Activated CD4-positive, CD25-positive, alpha-beta regulatory T cell treated with anti-CD3 and anti-CD28 coated beads, Interleukin-2, amount 50 U/mL, for 24 hours (primary cell): ENCODE measurements around the gene CDCA3.
"Not testable (repeated sequence)": the region's sequence is repeated elsewhere in the genome, so short reads cannot be mapped to it uniquely, and the experiment has no call there.

Experiments
- ATAC-seq, 2 donors: fragments of 150-1000 bp; cut with Tn5 transposase; one replicate each; pipeline ENCODE4 v1.10.0; 2021; ENCODE audit warnings: mild to moderate bottlenecking in 1 of 2, moderate library complexity in 1 of 2

Gene CDCA3

GRCh38 chr12:6872073-6873048 is 21.3 kb upstream of the CDCA3 start:
- peak; percentile 30 to 44 for ATAC-seq

DNA sequence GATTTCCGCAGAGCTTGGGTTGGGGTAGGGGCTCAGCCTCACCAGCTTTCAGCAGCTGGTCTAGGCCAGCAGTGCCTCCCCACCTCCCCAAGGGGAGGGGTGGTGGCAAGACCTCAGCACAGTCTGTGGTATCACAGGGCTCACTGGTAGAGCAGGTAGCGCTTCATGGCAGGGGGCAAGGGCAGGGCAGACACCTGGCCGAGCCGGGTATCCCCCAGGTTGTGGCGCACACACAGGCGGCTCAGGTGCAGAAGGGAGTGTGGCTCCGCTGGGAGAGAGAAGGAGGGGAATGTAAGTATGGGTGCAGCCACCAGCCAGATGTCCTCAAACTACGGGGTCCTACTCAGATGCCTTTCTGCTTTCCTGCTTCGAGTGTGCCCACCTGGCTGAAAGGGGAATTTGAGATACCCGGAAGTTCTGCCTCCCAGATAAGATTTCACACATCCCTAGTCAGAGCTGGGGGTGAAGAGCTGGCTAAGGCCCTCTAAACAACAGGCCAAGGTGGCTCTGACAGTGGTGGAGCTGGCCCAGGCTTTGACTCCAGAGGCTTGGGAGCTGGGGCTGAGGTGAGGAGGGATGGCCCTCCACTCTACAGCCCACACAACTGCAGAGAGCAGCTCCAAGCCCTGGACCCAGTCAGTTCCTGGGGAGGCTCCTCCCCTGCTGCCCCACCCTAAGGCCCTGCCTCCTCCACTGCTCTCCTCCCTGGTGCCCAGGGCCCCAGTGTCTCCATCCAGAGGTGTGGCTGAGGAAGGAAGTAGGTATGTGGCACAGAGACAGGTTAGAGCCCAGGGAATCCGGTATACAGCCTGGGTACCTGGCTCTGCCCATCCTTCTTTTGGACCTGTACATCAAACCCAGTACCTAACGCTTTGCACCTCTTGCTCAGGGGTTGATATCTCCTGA is 20.2 kb upstream of the CDCA3 start:
- no peak for ATAC-seq

DNA sequence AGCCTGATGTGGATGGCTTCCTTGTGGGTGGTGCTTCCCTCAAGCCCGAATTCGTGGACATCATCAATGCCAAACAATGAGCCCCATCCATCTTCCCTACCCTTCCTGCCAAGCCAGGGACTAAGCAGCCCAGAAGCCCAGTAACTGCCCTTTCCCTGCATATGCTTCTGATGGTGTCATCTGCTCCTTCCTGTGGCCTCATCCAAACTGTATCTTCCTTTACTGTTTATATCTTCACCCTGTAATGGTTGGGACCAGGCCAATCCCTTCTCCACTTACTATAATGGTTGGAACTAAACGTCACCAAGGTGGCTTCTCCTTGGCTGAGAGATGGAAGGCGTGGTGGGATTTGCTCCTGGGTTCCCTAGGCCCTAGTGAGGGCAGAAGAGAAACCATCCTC is 19.2 kb upstream of the CDCA3 start:
- not testable (repeated sequence) for ATAC-seq

DNA sequence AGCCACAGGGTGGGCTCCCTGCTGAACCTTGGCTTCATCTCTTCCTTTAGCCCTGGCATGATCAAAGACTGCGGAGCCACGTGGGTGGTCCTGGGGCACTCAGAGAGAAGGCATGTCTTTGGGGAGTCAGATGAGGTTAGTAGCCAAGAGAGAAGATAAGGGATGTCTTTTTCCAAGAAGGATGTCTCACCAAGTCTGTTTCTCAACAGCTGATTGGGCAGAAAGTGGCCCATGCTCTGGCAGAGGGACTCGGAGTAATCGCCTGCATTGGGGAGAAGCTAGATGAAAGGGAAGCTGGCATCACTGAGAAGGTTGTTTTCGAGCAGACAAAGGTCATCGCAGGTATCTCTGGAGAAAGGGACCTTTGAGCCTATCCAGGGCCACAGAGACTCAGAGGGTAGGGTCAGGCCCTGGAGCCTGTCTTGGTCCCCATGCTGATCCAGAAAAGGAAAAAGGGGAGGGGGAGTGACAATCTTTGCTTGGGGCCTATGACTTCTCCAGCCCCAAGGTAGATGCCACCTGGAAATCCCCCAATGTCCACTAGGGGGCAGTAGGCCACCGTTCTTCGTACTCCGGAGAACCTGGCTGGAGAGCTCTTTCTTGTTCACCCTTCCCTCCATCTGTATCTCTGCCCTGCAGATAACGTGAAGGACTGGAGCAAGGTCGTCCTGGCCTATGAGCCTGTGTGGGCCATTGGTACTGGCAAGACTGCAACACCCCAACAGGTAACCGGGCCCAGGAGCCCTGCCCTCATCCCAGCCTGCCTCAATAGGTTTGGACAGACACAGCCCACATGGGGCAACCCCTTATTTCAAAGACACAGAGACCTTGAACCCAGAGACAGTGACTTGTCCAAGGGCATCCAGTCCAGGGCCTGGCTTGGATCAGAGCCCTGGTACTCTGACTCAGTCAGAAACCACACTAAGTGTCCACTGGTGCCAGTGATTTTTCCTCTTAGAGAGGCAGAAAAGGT is 18.2 kb upstream of the CDCA3 start:
- ATAC-seq = no peak

DNA sequence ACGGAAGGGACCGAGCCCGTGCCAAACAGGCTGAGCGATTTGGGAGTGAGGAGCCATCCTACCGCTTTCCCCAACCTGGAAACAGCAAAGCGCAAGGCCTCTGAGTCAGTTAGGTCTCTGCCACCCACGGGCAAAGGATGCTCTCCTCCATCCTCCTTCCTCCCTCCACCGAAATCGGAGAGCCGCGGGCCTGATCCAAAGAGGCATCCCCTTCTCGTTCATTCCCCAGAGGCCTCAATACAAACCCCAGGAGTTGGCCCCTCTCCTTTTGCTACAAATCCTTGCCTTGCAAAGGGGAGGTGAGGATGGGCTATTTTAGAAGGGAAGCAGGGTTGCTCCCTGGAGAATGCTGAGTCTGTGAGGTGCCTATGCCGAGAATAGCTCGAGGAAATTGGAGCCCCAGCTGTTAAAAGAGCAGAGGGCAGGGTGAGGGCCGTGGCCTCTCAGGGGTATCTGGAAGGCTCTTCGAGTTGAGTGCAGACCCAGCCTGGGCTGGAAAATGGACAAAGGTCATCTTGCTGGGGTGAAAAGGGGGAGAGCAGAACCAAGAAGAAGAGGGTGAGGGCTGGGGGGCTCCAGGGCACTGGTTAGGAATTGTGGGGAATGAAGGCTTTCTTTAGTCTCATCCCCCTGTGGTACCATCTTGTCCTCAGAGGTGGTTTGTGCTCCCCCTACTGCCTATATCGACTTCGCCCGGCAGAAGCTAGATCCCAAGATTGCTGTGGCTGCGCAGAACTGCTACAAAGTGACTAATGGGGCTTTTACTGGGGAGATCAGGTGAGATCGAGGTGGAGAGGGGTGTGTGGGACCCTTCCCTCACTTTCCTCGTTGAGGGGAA is 17.3 kb upstream of the CDCA3 start:
- ATAC-seq = peak in 1 of 2 donors; percentile 3

GRCh38 chr12:6867413-6868210 is 16.5 kb upstream of the CDCA3 start, which contains the start of gene TPI1:
TPI1 (plus strand) TSS chr12:6867531; CDS start chr12:6867567, 36 bp downstream.
- peak; percentile 69 to 75 for ATAC-seq

DNA sequence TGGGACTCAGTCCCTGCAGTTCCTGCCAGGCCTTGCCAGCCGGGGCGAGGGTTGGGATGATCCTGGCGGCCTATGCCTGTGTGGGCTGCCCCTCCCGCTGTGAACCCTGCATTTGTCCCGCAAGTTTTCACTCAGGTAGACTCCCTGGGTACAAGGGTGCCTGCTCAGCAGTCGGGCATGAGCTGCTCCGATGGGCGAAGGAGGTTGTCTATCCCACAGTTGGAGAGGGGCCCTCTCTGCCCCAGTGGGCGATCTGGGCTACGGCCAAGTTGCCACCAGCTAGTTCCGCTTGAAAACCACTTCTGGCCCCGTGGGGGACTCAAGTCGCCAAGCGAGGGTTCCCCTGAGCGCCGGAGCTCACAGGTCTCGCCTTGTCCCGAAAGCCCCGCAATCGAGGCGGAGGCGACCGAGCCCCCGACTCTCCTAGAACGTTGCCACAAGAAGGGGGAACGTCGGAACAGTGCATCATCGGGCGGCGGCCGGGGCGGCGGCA is 15.9 kb upstream of the CDCA3 start:
- ATAC-seq = peak; percentile 1 to 2

- no peak for ATAC-seq
Measured at GRCh38 chr12:6866163-6866919, 15.3 kb upstream of the CDCA3 start.

GRCh38 chr12:6865307-6865706 is 14.2 kb upstream of the CDCA3 start:
- ATAC-seq = not testable (repeated sequence)

DNA sequence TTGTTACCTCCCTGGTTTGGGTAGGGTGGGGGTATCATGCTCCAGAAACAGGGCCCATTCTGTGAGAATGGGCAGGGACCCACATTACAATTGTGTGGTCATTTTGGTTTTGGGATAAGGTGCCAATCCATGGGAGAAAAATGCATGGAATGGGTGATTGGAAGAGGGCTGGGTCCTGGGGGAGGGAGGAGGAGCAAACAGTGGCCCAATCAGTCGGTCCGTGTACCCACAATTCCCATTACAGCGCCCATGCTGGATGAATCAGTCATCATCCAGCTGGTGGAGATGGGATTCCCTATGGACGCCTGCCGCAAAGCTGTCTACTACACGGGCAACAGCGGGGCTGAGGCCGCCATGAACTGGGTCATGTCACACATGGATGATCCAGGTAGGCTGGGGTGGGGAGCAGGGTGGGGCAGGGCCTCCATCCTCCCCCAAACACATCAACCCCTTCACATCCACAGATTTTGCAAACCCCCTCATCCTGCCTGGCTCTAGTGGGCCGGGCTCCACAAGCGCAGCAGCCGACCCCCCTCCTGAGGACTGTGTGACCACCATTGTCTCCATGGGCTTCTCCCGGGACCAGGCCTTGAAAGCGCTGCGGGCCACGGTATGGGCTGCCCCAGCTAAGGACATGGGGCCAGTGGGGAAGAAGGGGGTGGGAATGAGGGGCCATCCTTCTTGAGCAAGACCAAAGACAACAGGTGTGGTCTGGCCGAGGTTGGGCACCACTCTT is 12.7 kb upstream of the CDCA3 start:
- ATAC-seq = no peak

- ATAC-seq = no peak
Measured at GRCh38 chr12:6863033-6863432, 11.9 kb upstream of the CDCA3 start.

DNA sequence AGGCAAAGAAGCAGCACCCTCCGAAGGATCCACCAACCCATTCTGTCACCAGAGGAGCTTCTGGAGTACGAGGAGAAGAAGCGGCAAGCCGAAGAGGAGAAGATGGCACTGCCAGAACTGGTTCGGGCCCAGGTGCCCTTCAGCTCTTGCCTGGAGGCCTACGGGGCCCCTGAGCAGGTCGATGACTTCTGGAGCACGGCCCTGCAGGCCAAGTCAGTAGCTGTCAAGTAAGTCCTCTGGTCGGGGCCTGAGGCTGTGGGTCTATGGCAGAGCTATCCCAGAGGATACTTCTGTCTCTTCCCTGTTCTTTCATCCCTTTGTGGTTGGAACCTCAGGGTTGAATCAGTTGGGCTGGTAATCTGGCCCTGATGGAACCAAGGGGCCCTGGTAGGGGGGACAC is 10.3 kb upstream of the CDCA3 start:
- ATAC-seq = no peak

DNA sequence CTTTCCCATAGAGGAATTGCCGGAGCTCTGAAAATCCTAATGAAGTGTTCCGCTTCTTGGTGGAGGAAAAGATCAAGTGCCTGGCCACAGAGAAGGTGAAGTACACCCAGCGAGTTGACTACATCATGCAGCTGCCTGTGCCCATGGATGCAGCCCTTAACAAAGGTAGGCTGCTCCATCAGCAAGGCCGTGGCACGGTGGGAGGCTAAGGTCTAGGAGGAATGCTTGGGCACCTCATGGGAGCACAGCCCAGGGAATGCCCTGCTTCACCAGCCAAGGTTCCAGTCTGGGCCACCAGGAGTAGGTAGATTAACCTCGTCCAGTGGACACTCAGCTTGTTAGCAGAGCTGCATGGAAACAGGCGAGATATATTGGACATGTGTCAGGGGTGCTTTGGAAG is 9.9 kb upstream of the CDCA3 start:
- ATAC-seq = no peak

DNA sequence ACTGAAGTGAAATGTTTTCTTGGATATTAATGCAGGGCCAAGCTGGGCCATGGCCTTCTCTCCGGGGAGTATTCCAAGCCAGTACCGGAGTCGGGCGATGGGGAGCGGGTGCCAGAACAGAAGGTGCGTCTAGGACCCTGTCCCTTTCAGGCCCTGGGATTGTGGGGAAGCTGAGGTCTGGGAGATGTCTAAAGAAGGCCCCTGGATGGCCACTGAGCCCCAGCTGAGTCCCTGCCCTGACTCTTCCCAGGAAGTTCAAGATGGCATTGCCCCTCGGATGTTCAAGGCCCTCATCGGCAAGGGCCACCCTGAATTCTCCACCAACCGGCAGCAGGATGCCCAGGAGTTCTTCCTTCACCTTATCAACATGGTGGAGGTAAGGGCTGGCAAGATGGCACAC is 9.0 kb upstream of the CDCA3 start:
- ATAC-seq = no peak

GRCh38 chr12:6858799-6859198 is 7.7 kb upstream of the CDCA3 start:
- no peak for ATAC-seq

- no peak for ATAC-seq
Measured at GRCh38 chr12:6855322-6855721, 4.2 kb upstream of the CDCA3 start.

GRCh38 chr12:6854036-6854435 is 3.0 kb upstream of the CDCA3 start:
- no peak for ATAC-seq

- ATAC-seq = no peak
Measured at GRCh38 chr12:6853626-6854025, 2.5 kb upstream of the CDCA3 start.
